ENCODE data around the gene PSMC5. TPM values are rescaled to one million over a fixed set of nuclear protein-coding genes. Genes with fewer than 3 reads are reported as not detected.

PSMC5 gene
- total RNA-seq, 1 experiment from 2014 or later, result 145 TPM

GRCh38 chr17:63821804-63822203 is 5.4 kb upstream of the PSMC5 start:
- no peaks in the 10 kb centered on the region for H3K27me3 ChIP-seq (ENCODE audit: control insufficient read depth, insufficient read depth, low read length)
- H3K27ac ChIP-seq (ENCODE audit: low read length), result no peak overlapping the region
- no TSS peak for BruUV-seq (replicated peaks)
- peaks cover 5% of the 10 kb centered on the region; the same call in 1 of the 2 replicates for H3K4me1 ChIP-seq (ENCODE audit: control insufficient read depth, insufficient read depth, low read length)
- intact Hi-C loops (cut with micrococcal nuclease; ENCODE audit: unreplicated experiment), result no loop called here
- ATAC-seq (no peak), DNase-seq (ENCODE audit: low read depth, low spot score) (no peak)
- ChIA-PET POLR2A (no interaction called here), CTCF (no interaction called here)
- peaks cover 40% of the 10 kb centered on the region for H3K36me3 ChIP-seq (ENCODE audit: control insufficient read depth, insufficient read depth, low read length)
- no peak overlapping the region for H3K4me3 ChIP-seq (ENCODE audit: low read depth in 2 of 2, low read length in 2 of 2)
- H3K9me3 ChIP-seq (ENCODE audit: control insufficient read depth, insufficient read depth, low read depth, low read length), result no peaks in the 10 kb centered on the region
- in situ Hi-C loops (cut with HindIII; ENCODE audit: low pct_unique_long_range_greater_than_20kb, low sequenced_read_pairs), result no loop called here
- no peak for TF ChIP-seq REST (IDR thresholded peaks at IDR 0.05; ENCODE audit: insufficient read depth in 1 of 2, low read depth in 2 of 2, low read length in 1 of 2)
- no peak for TF ChIP-seq SIN3A (IDR thresholded peaks at IDR 0.05; ENCODE audit: borderline replicate concordance, insufficient read depth, low read depth, low read length)
- TF ChIP-seq CTCF (IDR thresholded peaks at IDR 0.05), result no peak
- no peak for TF ChIP-seq POLR2AphosphoS5 (IDR thresholded peaks at IDR 0.05; ENCODE audit: low read depth, low read length)
- TF ChIP-seq TCF7L2 (IDR thresholded peaks at IDR 0.05; ENCODE audit: low read depth, low read length), result no peak

- Histone ChIP-seq H3K9me3 (ENCODE audit: control insufficient read depth, insufficient read depth, low read depth, low read length) (no peaks in the 10 kb centered on the region), H3K4me3 (ENCODE audit: low read depth in 2 of 2, low read length in 2 of 2) (no peak overlapping the region), H3K27ac (ENCODE audit: low read length) (no peak overlapping the region), H3K4me1 (ENCODE audit: control insufficient read depth, insufficient read depth, low read length) (peaks cover 5% of the 10 kb centered on the region; the same call in 1 of the 2 replicates), H3K36me3 (ENCODE audit: control insufficient read depth, insufficient read depth, low read length) (peaks cover 35% of the 10 kb centered on the region), H3K27me3 (ENCODE audit: control insufficient read depth, insufficient read depth, low read length) (no peaks in the 10 kb centered on the region)
- ChIA-PET POLR2A (no interaction called here), CTCF (no interaction called here)
- no peak for DNase-seq (ENCODE audit: low read depth, low spot score)
- in situ Hi-C loops (cut with HindIII; ENCODE audit: low pct_unique_long_range_greater_than_20kb, low sequenced_read_pairs) (no loop called here), intact Hi-C loops (cut with micrococcal nuclease; ENCODE audit: unreplicated experiment) (no loop called here)
- no TSS peak for BruUV-seq (replicated peaks)
- no peak for TF ChIP-seq SIN3A (IDR thresholded peaks at IDR 0.05; ENCODE audit: borderline replicate concordance, insufficient read depth, low read depth, low read length)
- TF ChIP-seq REST (IDR thresholded peaks at IDR 0.05; ENCODE audit: insufficient read depth in 1 of 2, low read depth in 2 of 2, low read length in 1 of 2), result no peak
- TF ChIP-seq POLR2AphosphoS5 (IDR thresholded peaks at IDR 0.05; ENCODE audit: low read depth, low read length), result no peak
- TF ChIP-seq TCF7L2 (IDR thresholded peaks at IDR 0.05; ENCODE audit: low read depth, low read length), result no peak
- no peak for TF ChIP-seq CTCF (IDR thresholded peaks at IDR 0.05)
- no peak for ATAC-seq
Measured at GRCh38 chr17:63822537-63822936, 4.7 kb upstream of the PSMC5 start.

Data from Panc1 (cell line).